Measurements from ENCODE around the gene SH3GL2.

Gene SH3GL2

GRCh38 chr9:17734674-17735073 is 155.8 kb downstream of the SH3GL2 start:
- in situ Hi-C loops (cut with HindIII; ENCODE audit: low sequenced_read_pairs), result no loop called here
- no peak for TF ChIP-seq CTCF (IDR thresholded peaks at IDR 0.05; ENCODE audit: low read depth, low read length)
- no peak overlapping the region for H3K4me3 ChIP-seq (ENCODE audit: low read depth, low read length)
- DNase-seq (ENCODE audit: low read depth, low spot score), result no peak

- in situ Hi-C loops (cut with HindIII; ENCODE audit: low sequenced_read_pairs), result no loop called here
- no peak overlapping the region for H3K4me3 ChIP-seq (ENCODE audit: low read depth, low read length)
- TF ChIP-seq CTCF (IDR thresholded peaks at IDR 0.05; ENCODE audit: low read depth, low read length), result no peak
- no peak for DNase-seq (ENCODE audit: low read depth, low spot score)
Observed at GRCh38 chr9:17735859-17736258, 157.0 kb downstream of the SH3GL2 start.

DNA sequence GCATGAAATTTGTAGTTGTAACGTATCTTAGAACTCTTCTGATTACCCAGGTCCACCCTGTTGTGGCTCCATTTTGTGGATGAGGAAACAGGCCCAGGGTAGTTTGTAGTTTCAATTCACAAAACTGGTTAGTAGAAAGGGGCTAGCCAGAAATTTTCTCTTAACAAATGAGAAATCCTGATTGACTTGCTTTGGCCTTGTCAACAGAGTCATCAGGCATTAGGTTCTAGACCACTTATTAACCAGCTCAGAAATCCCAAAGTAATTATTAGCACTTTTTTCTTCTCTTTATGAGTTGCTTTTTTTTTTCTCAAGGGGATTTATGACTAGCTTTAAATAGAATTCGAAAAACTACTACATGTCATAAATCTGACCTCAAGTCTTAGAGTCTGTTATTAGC is 160.2 kb downstream of the SH3GL2 start:
- no peak for TF ChIP-seq CTCF (IDR thresholded peaks at IDR 0.05; ENCODE audit: low read depth, low read length)
- DNase-seq (ENCODE audit: low read depth, low spot score), result no peak
- in situ Hi-C loops (cut with HindIII; ENCODE audit: low sequenced_read_pairs), result no loop called here
- no peak overlapping the region for H3K4me3 ChIP-seq (ENCODE audit: low read depth, low read length)

DNA sequence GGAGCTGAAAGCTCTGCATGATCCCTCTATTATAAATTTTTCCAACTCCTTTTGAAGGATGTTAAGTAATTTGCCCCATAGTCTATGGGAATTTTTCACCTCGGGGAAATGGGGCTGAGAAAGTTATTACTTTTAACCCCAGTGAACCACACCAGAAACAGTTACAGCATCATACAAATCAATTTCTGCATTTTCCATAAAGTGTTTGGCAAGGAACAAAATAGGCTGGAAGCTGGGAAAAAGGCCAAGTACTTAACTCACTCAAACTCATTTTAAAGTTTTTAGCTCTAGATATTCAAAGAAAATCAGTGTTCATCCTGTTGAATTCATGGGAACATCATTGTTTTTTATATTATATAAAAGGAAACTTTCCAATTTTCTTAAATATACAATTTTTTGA is 160.9 kb downstream of the SH3GL2 start:
- in situ Hi-C loops (cut with HindIII; ENCODE audit: low sequenced_read_pairs), result no loop called here

DNA sequence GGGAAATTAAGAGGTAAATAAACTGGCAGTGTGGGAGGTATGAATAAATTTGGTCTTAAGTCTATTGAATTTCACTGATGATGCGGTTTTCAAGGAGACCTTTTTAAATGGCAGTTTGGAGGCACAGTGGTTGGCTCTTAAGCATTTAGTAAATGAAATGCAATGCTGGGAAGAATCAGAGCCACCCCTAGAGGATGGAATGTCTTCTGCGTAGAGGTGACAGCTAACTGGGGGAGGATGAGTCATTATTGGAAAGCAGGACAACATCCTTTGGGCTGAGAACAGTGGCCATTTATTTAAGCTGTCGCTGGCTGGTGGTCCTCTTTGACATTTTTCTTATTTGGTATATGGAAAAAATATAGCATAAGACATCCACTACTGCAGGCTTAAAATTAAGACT is 163.2 kb downstream of the SH3GL2 start:
- no peak overlapping the region for H3K4me3 ChIP-seq (ENCODE audit: low read depth, low read length)
- DNase-seq (ENCODE audit: low read depth, low spot score), result no peak
- in situ Hi-C loops (cut with HindIII; ENCODE audit: low sequenced_read_pairs), result no loop called here

More for the DNA sequence above, 160.9 kb downstream of the SH3GL2 start:
- no peak for DNase-seq (ENCODE audit: low read depth, low spot score)
- TF ChIP-seq CTCF (IDR thresholded peaks at IDR 0.05; ENCODE audit: low read depth, low read length), result no peak
- H3K4me3 ChIP-seq (ENCODE audit: low read depth, low read length), result no peak overlapping the region

DNA sequence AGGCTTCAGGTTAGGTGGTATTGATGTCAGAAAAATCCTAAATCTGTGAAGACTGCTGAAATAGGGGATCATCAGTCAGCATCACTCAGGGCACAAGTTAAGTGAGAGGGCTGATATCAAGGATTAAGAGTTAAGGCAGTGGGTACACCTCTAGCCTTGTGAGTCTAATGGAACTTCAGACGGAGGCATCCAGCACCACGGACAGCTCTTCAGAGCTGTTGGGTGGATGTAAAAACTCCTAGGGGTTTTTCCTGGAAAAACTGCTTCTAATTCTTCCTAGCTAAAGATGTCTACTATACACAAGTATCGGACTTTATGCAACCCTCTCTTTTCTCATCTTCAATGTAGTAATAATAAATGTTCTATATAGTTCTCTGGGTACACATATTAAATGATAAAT is 165.9 kb downstream of the SH3GL2 start:
- peak; percentile 23 for DNase-seq (ENCODE audit: low read depth, low spot score)
- in situ Hi-C loops (cut with HindIII; ENCODE audit: low sequenced_read_pairs), result no loop called here
- TF ChIP-seq CTCF (IDR thresholded peaks at IDR 0.05; ENCODE audit: low read depth, low read length), result no peak
- H3K4me3 ChIP-seq (ENCODE audit: low read depth, low read length), result no peak overlapping the region

More for the DNA sequence above, 163.2 kb downstream of the SH3GL2 start:
- peak; percentile 7 for TF ChIP-seq CTCF (IDR thresholded peaks at IDR 0.05; ENCODE audit: low read depth, low read length)

GRCh38 chr9:17750269-17750668 is 171.4 kb downstream of the SH3GL2 start:
- in situ Hi-C loops (cut with HindIII; ENCODE audit: low sequenced_read_pairs), result no loop called here
- no peak for TF ChIP-seq CTCF (IDR thresholded peaks at IDR 0.05; ENCODE audit: low read depth, low read length)
- no peak overlapping the region for H3K4me3 ChIP-seq (ENCODE audit: low read depth, low read length)
- DNase-seq (ENCODE audit: low read depth, low spot score), result no peak
